ENCODE results near the gene RIIAD1. TPM values are rescaled to one million over a fixed set of nuclear protein-coding genes. Genes with fewer than 3 reads are reported as not detected.
"Not testable (repeated sequence)": the region's sequence is repeated elsewhere in the genome, so short reads cannot be mapped to it uniquely, and the experiment has no call there.

The RIIAD1 gene
- polyA plus RNA-seq = not detected

DNA sequence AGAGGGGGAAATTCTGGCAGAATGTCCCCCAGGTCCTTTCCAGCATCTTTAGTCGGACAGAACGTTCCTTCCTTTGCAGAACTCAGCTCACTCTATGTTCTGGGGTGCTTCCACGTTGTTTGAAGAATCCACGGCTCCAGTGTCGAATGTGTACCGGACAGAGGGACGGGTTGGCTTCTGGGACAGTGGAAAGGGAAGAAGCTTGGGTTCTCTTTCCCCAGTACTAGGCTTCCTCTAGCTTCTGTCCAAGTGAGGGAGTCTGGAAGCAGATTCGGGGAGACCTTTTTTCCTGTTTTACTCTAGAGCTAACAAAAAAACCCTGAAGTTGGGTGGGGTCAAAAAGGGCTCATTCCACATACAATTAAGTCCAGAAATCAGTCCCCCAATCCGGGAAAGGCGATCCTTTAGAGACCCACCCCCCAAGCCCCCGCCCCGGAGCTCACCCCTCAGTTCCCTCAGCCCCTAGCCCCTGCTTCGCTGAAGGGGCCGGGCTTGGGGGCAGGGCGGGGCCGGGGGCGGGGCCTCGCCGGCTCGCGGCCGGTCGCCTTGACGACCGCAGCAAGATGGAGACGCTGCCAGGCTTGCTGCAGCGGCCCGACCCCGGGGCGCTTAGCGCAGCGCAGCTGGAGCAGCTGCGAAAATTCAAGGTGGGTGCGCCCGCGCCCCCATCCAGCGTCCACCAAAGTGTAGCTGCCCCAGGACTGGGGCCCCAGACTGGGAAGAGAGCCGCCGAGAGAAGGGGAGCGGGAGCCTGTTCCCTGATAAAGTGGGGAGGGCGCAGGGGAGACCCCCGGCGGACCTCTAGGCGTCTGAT lies at the start of gene RIIAD1:
RIIAD1 (plus strand) TSS at position 549 of the 814 bp plus-strand sequence; CDS start at position 564, 15 bp downstream.
- Histone ChIP-seq H3K4me1 (ENCODE audit: control insufficient read depth in 2 of 2, insufficient read depth in 2 of 2, low read length in 1 of 2) (peaks cover 0 to 2% of the 10 kb centered on the region in 2 donors), H3K9me3 (ENCODE audit: control insufficient read depth in 2 of 2, insufficient read depth in 1 of 2, low read depth in 1 of 2, low read length in 1 of 2) (no peaks in the 10 kb centered on the region), H3K36me3 (ENCODE audit: control insufficient read depth in 2 of 2, insufficient read depth in 2 of 2, low read length in 1 of 2) (no peaks in the 10 kb centered on the region), H3K27me3 (ENCODE audit: control insufficient read depth in 1 of 2, insufficient read depth in 2 of 2, low read length in 2 of 2) (peaks cover 0 to 4% of the 10 kb centered on the region in 2 donors), H3K4me3 (ENCODE audit: low read depth in 1 of 2, low read length in 2 of 2) (peak within 1 kb of the TSS; percentile 28 to 38), H3K27ac (ENCODE audit: low read depth in 2 of 2, low read length in 1 of 2) (peak within 1 kb of the TSS; percentile 56 to 63)
- WGBS, 2 donors = 6 to 7% methylated on average over 39 to 44 of the region's 44 CpGs

DNA sequence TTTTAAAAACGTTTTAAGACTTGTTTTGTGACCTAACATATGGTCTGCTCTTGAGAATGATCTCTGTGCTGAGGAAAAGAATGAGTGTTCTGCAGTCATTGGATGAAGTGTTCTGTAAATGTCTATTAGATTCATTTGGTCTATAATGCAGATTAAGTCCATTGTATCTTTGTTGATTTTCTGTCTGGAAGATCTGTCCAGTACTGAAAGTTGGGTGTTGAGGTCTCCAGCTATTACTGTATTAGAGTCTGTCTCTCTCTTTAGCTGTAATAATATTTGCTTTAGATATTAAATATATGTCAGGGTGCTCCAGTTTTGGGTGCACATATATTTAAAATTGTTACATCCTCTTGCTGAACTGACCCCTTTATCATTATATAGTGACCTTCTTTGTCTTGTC lies 47.9 kb upstream of the RIIAD1 start:
- H3K4me1 ChIP-seq (ENCODE audit: control insufficient read depth in 2 of 2, insufficient read depth in 2 of 2, low read length in 1 of 2) = no peaks in the 10 kb centered on the region
- H3K27me3 ChIP-seq (ENCODE audit: control insufficient read depth in 1 of 2, insufficient read depth in 2 of 2, low read length in 2 of 2) = no peaks in the 10 kb centered on the region
- H3K9me3 ChIP-seq (ENCODE audit: control insufficient read depth in 2 of 2, insufficient read depth in 1 of 2, low read depth in 1 of 2, low read length in 1 of 2) = no peaks in the 10 kb centered on the region
- no peak overlapping the region for H3K4me3 ChIP-seq (ENCODE audit: low read depth in 1 of 2, low read length in 2 of 2)
- no peaks in the 10 kb centered on the region for H3K36me3 ChIP-seq (ENCODE audit: control insufficient read depth in 2 of 2, insufficient read depth in 2 of 2, low read length in 1 of 2)
- H3K27ac ChIP-seq (ENCODE audit: low read depth in 2 of 2, low read length in 1 of 2) = no peak overlapping the region
- 68 to 73% methylated on average over 1 of the region's 1 CpG for WGBS, 2 donors

DNA sequence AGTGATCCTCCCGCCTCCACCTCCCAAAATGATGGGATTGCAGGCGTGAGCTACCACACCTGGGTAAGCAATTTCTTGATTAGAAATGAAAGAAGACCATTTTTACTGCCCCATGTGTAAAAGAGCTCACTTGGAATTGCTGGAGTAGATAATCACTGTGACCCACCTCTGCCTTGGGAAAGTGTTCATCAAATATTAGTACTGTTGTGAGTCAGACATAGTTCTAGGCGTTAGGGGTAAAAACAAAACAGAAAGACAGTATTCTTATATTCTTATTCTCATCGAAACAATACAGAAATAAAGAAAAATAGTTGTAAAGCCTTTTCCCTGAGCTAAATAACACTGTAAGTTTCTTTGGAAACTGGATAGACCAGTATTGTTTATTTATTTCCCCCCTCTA lies 40.9 kb upstream of the RIIAD1 start:
- no peaks in the 10 kb centered on the region for H3K27me3 ChIP-seq (ENCODE audit: control insufficient read depth in 1 of 2, insufficient read depth in 2 of 2, low read length in 2 of 2)
- no peaks in the 10 kb centered on the region for H3K4me1 ChIP-seq (ENCODE audit: control insufficient read depth in 2 of 2, insufficient read depth in 2 of 2, low read length in 1 of 2)
- H3K27ac ChIP-seq (ENCODE audit: low read depth in 2 of 2, low read length in 1 of 2) = peak overlapping the region; percentile 5 to 10
- H3K4me3 ChIP-seq (ENCODE audit: low read depth in 1 of 2, low read length in 2 of 2) = no peak overlapping the region
- no peaks in the 10 kb centered on the region for H3K9me3 ChIP-seq (ENCODE audit: control insufficient read depth in 2 of 2, insufficient read depth in 1 of 2, low read depth in 1 of 2, low read length in 1 of 2)
- H3K36me3 ChIP-seq (ENCODE audit: control insufficient read depth in 2 of 2, insufficient read depth in 2 of 2, low read length in 1 of 2) = no peaks in the 10 kb centered on the region
- WGBS, 2 donors = 59 to 66% methylated on average over 4 of the region's 4 CpGs

- H3K4me3 ChIP-seq (ENCODE audit: low read depth in 1 of 2, low read length in 2 of 2) = no peak overlapping the region
- no peaks in the 10 kb centered on the region for H3K9me3 ChIP-seq (ENCODE audit: control insufficient read depth in 2 of 2, insufficient read depth in 1 of 2, low read depth in 1 of 2, low read length in 1 of 2)
- 15 to 30% methylated on average over 3 of the region's 3 CpGs for WGBS, 2 donors
- no peaks in the 10 kb centered on the region for H3K36me3 ChIP-seq (ENCODE audit: control insufficient read depth in 2 of 2, insufficient read depth in 2 of 2, low read length in 1 of 2)
- no peaks in the 10 kb centered on the region for H3K4me1 ChIP-seq (ENCODE audit: control insufficient read depth in 2 of 2, insufficient read depth in 2 of 2, low read length in 1 of 2)
- no peaks in the 10 kb centered on the region for H3K27me3 ChIP-seq (ENCODE audit: control insufficient read depth in 1 of 2, insufficient read depth in 2 of 2, low read length in 2 of 2)
- peak overlapping the region; percentile 5 to 10 for H3K27ac ChIP-seq (ENCODE audit: low read depth in 2 of 2, low read length in 1 of 2)
These were observed 40.5 kb upstream of the RIIAD1 start for GRCh38 chr1:151680826-151681225.

DNA sequence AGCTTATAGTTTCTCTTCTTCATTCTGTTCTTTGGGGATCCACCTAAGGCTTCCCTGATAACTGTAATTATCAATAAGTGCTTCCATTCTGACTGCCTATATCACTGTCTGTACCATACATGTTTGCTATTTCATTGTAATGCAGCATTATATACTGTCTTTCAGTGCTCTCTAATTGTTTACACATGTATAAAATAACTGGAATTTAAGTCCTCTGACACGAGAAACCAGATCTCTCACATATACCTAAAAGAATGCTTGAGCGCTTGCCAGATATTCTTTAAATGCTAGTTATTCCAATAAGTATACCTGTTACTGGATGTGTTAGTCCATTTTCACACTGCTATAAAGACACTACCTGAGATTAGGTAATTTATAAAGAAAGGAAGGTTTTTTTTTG lies 39.4 kb upstream of the RIIAD1 start:
- Histone ChIP-seq H3K27ac (ENCODE audit: low read depth in 2 of 2, low read length in 1 of 2) (no peak overlapping the region), H3K27me3 (ENCODE audit: control insufficient read depth in 1 of 2, insufficient read depth in 2 of 2, low read length in 2 of 2) (no peaks in the 10 kb centered on the region), H3K4me1 (ENCODE audit: control insufficient read depth in 2 of 2, insufficient read depth in 2 of 2, low read length in 1 of 2) (no peaks in the 10 kb centered on the region), H3K9me3 (ENCODE audit: control insufficient read depth in 2 of 2, insufficient read depth in 1 of 2, low read depth in 1 of 2, low read length in 1 of 2) (no peaks in the 10 kb centered on the region), H3K4me3 (ENCODE audit: low read depth in 1 of 2, low read length in 2 of 2) (no peak overlapping the region), H3K36me3 (ENCODE audit: control insufficient read depth in 2 of 2, insufficient read depth in 2 of 2, low read length in 1 of 2) (no peaks in the 10 kb centered on the region)
- WGBS, 2 donors = 79 to 87% methylated on average over 2 of the region's 2 CpGs

DNA sequence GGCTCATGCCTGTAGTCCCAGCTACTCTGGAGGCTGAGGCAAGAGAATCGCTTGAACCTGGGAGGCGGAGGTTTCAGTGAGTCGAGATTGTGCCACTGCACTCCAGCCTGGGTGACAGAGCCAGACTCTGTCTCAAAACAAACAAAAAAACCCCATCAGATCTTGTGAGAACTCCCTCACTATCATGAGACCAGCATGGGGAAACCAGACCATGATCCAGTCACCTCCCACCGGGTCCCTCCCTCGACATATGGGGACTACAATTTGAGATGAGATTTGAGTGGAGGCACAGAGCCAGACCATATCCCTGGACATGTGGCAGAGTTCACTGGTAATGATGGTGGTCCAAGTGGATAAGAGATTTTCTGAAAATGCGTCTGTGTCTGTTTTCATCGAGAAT lies 38.4 kb upstream of the RIIAD1 start:
- H3K27me3 ChIP-seq (ENCODE audit: control insufficient read depth in 1 of 2, insufficient read depth in 2 of 2, low read length in 2 of 2); H3K27ac ChIP-seq (ENCODE audit: low read depth in 2 of 2, low read length in 1 of 2); H3K9me3 ChIP-seq (ENCODE audit: control insufficient read depth in 2 of 2, insufficient read depth in 1 of 2, low read depth in 1 of 2, low read length in 1 of 2); H3K4me1 ChIP-seq (ENCODE audit: control insufficient read depth in 2 of 2, insufficient read depth in 2 of 2, low read length in 1 of 2); H3K4me3 ChIP-seq (ENCODE audit: low read depth in 1 of 2, low read length in 2 of 2); H3K36me3 ChIP-seq (ENCODE audit: control insufficient read depth in 2 of 2, insufficient read depth in 2 of 2, low read length in 1 of 2): not testable (repeated sequence)
- 88 to 93% methylated on average over 7 of the region's 7 CpGs for WGBS, 2 donors

- Histone ChIP-seq H3K36me3 (ENCODE audit: control insufficient read depth in 2 of 2, insufficient read depth in 2 of 2, low read length in 1 of 2) (no peaks in the 10 kb centered on the region), H3K27ac (ENCODE audit: low read depth in 2 of 2, low read length in 1 of 2) (no peak overlapping the region), H3K9me3 (ENCODE audit: control insufficient read depth in 2 of 2, insufficient read depth in 1 of 2, low read depth in 1 of 2, low read length in 1 of 2) (no peaks in the 10 kb centered on the region), H3K4me1 (ENCODE audit: control insufficient read depth in 2 of 2, insufficient read depth in 2 of 2, low read length in 1 of 2) (no peaks in the 10 kb centered on the region), H3K4me3 (ENCODE audit: low read depth in 1 of 2, low read length in 2 of 2) (no peak overlapping the region), H3K27me3 (ENCODE audit: control insufficient read depth in 1 of 2, insufficient read depth in 2 of 2, low read length in 2 of 2) (no peaks in the 10 kb centered on the region)
- WGBS, 2 donors = 93 to 95% methylated on average over 2 of the region's 2 CpGs
These were observed 37.2 kb upstream of the RIIAD1 start for GRCh38 chr1:151684128-151684527.

- WGBS, 2 donors = 89% methylated on average over 2 of the region's 2 CpGs
- Histone ChIP-seq H3K27ac (ENCODE audit: low read depth in 2 of 2, low read length in 1 of 2) (no peak overlapping the region), H3K4me1 (ENCODE audit: control insufficient read depth in 2 of 2, insufficient read depth in 2 of 2, low read length in 1 of 2) (no peaks in the 10 kb centered on the region), H3K36me3 (ENCODE audit: control insufficient read depth in 2 of 2, insufficient read depth in 2 of 2, low read length in 1 of 2) (no peaks in the 10 kb centered on the region), H3K27me3 (ENCODE audit: control insufficient read depth in 1 of 2, insufficient read depth in 2 of 2, low read length in 2 of 2) (no peaks in the 10 kb centered on the region), H3K9me3 (ENCODE audit: control insufficient read depth in 2 of 2, insufficient read depth in 1 of 2, low read depth in 1 of 2, low read length in 1 of 2) (no peaks in the 10 kb centered on the region), H3K4me3 (ENCODE audit: low read depth in 1 of 2, low read length in 2 of 2) (no peak overlapping the region)
These were observed 34.8 kb upstream of the RIIAD1 start for GRCh38 chr1:151686561-151686960.

DNA sequence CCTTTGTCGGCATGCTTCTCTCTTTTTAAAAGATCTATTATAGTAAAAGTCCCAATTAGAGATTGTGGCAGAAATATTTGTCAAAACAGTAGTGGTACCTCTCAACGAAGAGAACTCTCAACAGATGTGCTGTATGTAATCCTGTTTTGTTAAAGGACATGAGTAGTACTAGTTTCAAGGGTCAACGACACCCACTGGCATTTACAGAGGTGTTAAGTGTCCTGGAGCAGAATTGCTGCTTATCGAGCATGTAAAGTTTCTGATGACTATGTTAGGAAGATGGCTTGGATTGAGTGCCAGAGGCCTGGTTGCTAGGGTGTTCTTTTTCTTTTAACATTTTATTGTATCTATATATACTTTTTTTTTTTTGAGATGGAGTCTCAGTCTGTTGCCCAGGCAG lies 31.8 kb upstream of the RIIAD1 start:
- peaks cover 3 to 10% of the 10 kb centered on the region in 2 donors for H3K36me3 ChIP-seq (ENCODE audit: control insufficient read depth in 2 of 2, insufficient read depth in 2 of 2, low read length in 1 of 2)
- no peak overlapping the region for H3K27ac ChIP-seq (ENCODE audit: low read depth in 2 of 2, low read length in 1 of 2)
- no peak overlapping the region for H3K4me3 ChIP-seq (ENCODE audit: low read depth in 1 of 2, low read length in 2 of 2)
- H3K27me3 ChIP-seq (ENCODE audit: control insufficient read depth in 1 of 2, insufficient read depth in 2 of 2, low read length in 2 of 2) = no peaks in the 10 kb centered on the region
- H3K9me3 ChIP-seq (ENCODE audit: control insufficient read depth in 2 of 2, insufficient read depth in 1 of 2, low read depth in 1 of 2, low read length in 1 of 2) = no peaks in the 10 kb centered on the region
- no peaks in the 10 kb centered on the region for H3K4me1 ChIP-seq (ENCODE audit: control insufficient read depth in 2 of 2, insufficient read depth in 2 of 2, low read length in 1 of 2)
- 88 to 89% methylated on average over 4 of the region's 4 CpGs for WGBS, 2 donors

DNA sequence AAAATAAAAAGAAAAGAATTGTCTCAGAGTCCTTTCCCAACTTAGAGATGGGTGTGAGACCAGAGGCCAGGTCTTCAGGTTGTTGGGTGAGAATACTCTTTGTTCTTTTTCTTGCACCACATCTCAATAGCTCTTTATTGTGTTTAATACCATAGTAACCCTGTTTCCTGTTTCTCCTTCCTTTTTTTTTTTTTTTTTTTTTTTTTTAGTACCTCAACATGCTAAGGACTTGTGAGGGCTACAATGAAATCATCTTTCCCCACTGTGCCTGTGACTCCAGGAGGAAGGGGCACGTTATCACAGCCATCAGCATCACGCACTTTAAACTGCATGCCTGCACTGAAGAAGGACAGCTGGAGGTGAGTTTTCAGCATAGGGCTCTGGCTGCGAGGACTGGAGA lies 29.1 kb upstream of the RIIAD1 start:
- H3K9me3 ChIP-seq (ENCODE audit: control insufficient read depth in 2 of 2, insufficient read depth in 1 of 2, low read depth in 1 of 2, low read length in 1 of 2) = no peaks in the 10 kb centered on the region
- WGBS, 2 donors = 87 to 90% methylated on average over 3 of the region's 3 CpGs
- H3K36me3 ChIP-seq (ENCODE audit: control insufficient read depth in 2 of 2, insufficient read depth in 2 of 2, low read length in 1 of 2) = peaks cover 3 to 10% of the 10 kb centered on the region in 2 donors
- no peaks in the 10 kb centered on the region for H3K27me3 ChIP-seq (ENCODE audit: control insufficient read depth in 1 of 2, insufficient read depth in 2 of 2, low read length in 2 of 2)
- H3K27ac ChIP-seq (ENCODE audit: low read depth in 2 of 2, low read length in 1 of 2) = no peak overlapping the region
- no peak overlapping the region for H3K4me3 ChIP-seq (ENCODE audit: low read depth in 1 of 2, low read length in 2 of 2)
- no peaks in the 10 kb centered on the region for H3K4me1 ChIP-seq (ENCODE audit: control insufficient read depth in 2 of 2, insufficient read depth in 2 of 2, low read length in 1 of 2)

Measured in esophagus (tissue), 2 donors.